Measurements from ENCODE around the gene PPP2R2D.
"Not testable (repeated sequence)": the region's sequence is repeated elsewhere in the genome, so short reads cannot be mapped to it uniquely, and the experiment has no call there.

The PPP2R2D gene

DNA sequence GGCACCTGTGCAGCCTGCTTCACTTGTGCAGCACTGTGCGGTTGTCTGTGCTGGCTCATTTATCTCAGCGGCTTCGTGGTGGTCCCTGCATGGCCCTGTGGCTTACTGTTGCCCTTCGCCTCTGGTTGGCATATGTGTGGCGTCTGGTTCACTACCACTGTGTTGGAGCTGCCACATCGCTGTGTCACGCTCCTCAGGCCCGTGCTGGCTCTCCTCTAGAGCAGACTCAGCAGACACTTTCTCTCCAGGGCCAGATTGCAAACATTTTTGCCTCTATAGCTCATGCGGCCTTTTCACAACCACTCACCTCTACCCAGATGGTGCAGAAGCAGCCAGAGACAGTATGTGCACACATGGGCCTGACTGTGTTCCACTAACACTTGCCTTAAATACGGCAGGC is 37.9 kb downstream of the PPP2R2D start:
- Histone ChIP-seq H3K4me3 (no peak overlapping the region), H3K27ac (no peak overlapping the region)

DNA sequence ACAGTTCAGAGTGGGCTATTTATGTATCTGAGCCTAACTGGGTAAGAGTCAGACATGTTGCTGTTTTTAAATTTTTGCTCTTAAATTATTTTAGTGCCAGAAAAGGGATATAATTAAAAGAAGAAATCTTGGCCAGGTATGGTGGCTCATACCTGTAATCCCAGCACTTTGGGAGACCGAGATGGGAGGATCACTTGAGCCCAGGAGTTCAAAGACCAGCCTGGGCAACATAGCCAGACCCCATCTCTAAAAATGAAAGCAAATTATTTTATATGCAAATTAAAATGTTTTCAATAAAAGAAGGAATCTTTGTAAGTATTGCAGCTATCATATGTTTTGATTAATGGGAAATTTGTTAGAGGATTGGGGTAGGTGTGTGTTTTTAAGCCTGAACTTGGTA is 41.6 kb downstream of the PPP2R2D start:
- Histone ChIP-seq H3K27ac (no peak overlapping the region), H3K4me3 (no peak overlapping the region)

DNA sequence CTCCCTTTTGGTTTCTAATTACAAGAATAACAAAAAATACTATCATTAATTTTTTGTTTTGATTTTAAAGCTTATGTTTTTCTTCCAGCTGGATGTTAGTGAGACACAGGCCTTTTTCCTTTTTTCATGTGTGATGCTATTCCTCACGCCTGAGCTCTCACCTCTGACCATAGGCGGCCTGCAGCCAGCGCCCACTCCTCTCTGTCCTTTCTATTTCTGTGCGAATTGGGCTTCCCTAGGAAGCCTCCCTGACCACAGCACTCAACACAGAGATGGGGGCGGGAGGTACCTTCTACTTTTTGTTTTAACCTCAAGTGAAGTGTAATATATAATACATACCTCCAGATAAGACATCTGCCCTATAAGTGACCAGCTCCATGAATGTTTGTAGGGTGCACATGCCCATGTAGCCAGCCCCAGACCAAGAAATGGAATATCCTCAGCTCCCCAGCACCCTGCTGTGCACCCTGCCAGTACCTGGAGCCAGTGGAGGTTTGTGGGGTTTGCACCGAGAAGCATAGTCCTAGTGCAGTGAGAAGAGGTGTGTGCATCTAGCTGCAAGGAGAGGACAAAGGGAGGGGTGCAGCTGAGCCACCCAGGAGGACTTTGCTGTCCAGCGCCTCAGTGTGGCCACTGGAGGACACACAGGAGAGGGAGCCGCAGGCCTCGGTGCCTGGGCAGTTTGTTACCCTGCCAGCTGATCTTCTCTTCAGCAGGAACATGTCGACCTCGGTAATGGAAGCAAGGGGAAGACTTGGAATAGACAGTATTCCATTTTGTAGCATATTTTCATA is 42.4 kb downstream of the PPP2R2D start:
- H3K4me3 ChIP-seq: no peak overlapping the region
- no peak overlapping the region for H3K27ac ChIP-seq

DNA sequence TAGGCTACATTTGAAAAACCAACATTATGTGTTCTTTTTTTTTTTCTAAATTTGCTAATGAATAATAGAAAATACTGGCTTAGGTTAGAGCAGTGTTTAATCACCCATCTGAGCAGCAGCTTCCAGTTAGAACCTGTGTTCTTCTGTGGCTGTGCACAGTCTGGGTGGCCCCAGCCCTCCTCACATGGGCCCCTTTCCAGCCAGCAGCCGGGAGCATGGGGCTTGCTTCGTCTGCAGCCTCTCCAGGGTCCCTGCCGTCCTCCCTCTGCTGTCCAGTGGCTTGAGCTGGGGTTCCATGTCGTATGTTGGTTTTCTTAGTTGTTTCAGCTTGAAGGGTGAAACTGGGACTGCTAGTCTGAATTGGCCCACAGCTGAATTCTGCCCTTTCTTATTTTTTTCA is 43.6 kb downstream of the PPP2R2D start:
- Histone ChIP-seq H3K27ac (no peak overlapping the region), H3K4me3 (no peak overlapping the region)

DNA sequence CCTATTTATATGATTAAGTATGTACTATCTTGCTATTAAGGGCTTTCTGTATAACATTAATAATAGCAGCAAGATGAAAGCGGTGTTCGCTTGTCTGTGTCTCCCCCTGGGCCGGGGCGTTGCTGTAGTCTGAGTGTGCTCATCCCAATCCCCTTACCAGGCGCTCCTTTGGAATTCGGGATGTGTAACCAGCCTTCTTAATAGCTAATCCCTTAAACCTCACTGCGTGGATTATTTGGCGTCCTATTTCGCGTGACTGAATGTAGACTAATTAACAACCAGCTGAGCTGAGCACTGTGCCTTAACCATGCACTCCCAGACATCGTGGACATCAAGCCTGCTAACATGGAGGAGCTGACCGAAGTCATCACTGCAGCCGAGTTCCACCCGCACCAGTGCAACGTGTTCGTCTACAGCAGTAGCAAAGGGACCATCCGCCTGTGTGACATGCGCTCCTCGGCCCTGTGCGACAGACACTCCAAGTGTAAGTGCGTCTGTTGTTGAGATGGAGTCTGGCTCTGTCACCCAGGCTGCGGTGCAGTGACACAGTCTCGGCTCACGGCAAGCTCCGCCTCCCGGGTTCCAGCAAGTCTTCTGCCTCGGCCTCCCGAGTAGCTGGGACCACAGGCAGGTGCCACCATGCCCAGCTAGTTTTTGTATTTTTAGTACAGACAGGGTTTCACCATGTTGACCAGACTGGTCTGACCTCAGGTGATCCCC is 44.3 kb downstream of the PPP2R2D start:
- H3K4me3 ChIP-seq: no peak overlapping the region
- H3K27ac ChIP-seq: no peak overlapping the region

DNA sequence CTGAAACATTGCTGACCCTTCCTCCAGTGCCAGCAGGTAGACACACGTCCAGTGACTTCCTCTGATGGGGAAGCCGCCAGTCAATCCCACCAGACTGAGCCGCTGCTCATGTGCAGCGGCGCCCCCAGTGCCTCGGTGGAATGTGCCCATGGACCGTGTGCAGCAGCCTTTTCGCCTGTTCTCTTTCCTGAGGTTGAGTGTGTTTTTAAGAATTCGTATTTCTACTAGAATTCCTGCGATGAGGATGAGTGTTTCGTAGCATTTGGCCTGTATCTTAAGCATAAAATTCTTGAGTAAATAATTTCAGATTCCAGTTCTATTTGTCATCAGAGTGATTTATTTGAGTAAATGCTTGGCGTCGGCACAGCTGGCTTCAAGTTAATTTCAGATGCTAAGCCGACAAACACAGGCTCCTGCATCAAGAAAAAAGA is 45.5 kb downstream of the PPP2R2D start:
- H3K4me3 ChIP-seq: no peak overlapping the region
- H3K27ac ChIP-seq: no peak overlapping the region

DNA sequence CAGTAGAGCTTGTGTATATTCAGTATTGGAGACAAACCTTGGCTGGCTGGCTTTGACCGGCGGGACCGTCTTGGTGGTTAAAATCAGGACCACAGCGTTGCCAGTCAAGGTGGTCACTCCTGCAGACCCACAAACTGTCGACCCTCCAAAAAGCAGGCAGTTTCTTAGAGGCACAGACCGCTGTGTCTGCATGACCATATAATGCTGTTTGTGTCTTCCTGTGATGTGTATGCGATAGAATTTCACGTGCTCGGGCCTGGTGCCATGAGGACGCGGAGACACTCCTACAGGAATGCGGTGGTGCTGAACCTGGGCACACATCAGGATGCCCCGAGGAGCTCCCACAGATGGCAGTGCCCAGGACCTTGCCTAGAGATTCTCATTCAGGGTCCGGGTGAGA is 46.1 kb downstream of the PPP2R2D start:
- no peak overlapping the region for H3K27ac ChIP-seq

DNA sequence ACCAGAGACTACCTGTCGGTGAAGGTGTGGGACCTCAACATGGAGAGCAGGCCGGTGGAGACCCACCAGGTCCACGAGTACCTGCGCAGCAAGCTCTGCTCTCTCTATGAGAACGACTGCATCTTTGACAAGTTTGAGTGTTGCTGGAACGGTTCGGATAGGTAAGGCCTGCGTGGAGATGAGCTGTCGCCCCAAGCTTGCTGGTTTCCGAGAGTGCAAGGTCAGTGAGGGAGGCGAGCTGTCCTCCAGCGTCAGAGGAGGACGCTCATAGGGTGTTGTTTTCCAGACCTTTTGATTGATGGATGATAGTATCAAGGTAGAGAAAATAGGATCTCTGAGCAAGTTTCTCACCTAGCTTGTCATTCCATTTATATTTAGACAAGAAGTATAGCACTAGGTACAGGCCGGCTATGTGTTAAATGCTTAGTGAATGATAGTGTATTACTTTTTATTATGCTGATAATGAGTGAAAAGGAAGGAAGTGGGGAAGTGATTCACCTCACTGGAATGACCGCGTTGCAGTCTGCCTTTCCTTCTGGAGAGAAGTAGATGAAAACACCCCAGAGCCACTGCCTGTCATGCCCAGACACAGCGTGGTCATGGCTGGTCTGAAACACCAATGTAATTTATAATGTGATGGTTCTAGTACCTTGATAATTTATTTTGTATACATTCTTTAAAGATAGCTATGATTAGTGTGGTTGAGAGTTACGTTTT is 47.0 kb downstream of the PPP2R2D start:
- Histone ChIP-seq H3K4me3 (no peak overlapping the region), H3K27ac (no peak overlapping the region)

More for the DNA sequence above, 46.1 kb downstream of the PPP2R2D start:
- H3K4me3 ChIP-seq: no peak overlapping the region

DNA sequence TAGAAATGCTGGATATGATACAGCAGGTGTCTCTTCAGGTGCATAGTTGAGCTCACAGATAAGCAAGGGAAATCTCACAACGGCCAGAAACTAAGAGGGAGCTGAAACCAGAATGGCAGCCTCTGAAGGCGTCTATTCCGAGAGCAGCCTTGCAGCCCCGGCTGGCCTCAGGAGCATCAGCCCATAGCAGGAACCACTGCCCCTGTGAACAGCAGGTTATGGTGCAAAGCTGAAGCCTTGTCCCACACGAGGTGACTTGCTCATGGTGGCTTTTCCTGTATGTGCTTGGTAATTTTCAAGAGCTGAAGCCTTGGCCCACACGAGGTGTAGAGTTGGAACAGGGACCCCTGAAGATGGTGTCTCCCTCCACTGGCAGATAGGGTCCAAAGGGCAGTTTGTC is 47.7 kb downstream of the PPP2R2D start:
- no peak overlapping the region for H3K27ac ChIP-seq
- H3K4me3 ChIP-seq: no peak overlapping the region

DNA sequence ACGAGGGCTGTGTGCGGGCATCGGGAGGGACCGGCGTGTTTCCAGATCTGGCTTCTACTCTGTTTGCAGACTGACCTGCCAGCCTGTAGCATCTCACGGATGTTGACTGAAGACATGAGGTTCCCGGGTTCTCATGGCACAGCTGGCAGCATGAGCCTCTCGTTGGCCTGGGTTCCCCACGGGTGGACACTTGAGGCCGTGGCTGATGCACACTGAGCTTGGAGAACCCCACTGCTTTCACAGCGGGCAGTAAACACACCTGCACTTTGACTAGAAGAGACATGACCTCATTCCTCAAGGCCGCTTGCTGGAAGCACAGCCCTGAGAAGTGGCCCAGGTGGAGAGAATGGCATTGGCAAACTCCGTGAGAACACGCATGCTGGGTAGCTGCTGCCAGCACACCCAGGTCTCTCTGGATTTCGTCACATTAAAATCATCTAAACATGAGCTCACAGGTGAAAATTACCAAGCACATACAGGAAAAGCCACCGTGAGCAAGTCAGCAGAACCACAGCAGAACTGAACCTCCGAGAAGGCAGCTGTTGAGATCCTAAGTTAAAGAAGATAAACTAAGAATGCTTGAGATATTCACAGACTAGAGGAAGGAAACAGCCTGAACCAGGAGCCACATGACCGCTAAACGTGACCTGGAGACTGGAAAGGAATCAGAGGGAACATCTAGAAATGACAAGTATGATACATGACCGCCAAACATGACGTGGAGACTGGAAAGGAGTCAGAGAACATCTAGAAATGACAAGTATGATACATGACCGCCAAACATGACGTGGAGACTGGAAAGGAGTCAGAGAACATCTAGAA is 48.4 kb downstream of the PPP2R2D start:
- no peak overlapping the region for H3K4me3 ChIP-seq
- no peak overlapping the region for H3K27ac ChIP-seq

DNA sequence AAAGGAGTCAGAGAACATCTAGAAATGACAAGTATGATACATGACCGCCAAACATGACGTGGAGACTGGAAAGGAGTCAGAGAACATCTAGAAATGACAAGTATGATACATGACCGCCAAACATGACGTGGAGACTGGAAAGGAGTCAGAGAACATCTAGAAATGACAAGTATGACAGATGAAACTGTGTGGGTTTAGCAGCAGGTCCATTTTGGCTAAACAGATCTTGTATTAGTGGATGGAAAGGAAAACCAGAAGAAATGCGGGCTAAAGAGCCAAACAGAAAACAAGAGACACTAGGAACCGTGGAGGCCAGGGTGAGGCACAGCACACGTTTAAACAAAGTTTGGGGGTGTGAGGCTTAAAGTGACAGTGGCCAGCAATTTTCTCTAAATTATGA is 49.1 kb downstream of the PPP2R2D start:
- not testable (repeated sequence) for H3K4me3 ChIP-seq, H3K27ac ChIP-seq

DNA sequence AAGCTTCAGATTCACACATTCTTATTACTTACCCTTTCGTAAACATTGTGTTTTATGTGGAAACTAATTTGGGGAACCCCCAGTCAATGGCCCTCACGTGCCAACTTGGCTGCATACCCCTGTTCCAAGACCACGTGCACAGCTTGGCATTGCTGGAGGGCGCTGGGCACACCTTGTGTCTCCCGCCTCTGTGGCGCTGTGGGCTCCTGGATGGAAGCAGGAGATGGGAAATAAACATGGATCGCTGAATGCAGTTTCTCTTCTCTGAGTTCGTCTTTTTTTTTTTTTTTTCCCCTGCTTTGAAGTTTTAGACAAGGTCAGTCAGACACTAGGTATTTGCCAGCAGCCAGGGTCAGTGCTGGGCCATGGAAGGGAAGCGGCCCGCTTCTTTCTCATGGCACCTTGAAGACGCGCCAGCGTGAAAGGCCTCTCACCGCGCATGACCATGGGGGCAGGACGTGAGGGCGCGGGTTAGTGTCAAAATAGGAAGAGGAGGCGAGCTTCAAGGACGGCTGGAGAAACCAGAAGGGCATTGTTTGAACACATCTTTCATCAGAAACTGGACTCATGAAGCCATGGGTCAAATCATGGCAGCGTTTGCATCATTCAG is 53.7 kb downstream of the PPP2R2D start:
- Histone ChIP-seq H3K4me3 (no peak overlapping the region), H3K27ac (no peak overlapping the region)

DNA sequence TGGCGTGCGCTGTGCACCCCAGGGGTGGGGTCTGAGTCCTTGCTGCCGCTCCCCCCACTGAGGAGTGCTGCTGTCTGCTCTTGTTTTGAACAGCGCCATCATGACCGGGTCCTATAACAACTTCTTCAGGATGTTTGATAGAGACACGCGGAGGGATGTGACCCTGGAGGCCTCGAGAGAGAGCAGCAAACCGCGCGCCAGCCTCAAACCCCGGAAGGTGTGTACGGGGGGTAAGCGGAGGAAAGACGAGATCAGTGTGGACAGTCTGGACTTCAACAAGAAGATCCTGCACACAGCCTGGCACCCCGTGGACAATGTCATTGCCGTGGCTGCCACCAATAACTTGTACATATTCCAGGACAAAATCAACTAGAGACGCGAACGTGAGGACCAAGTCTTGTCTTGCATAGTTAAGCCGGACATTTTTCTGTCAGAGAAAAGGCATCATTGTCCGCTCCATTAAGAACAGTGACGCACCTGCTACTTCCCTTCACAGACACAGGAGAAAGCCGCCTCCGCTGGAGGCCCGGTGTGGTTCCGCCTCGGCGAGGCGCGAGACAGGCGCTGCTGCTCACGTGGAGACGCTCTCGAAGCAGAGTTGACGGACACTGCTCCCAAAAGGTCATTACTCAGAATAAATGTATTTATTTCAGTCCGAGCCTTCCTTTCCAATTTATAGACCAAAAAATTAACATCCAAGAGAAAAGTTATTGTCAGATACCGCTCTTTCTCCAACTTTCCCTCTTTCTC is 55.0 kb downstream of the PPP2R2D start:
- H3K4me3 ChIP-seq: no peak overlapping the region
- H3K27ac ChIP-seq: no peak overlapping the region

DNA sequence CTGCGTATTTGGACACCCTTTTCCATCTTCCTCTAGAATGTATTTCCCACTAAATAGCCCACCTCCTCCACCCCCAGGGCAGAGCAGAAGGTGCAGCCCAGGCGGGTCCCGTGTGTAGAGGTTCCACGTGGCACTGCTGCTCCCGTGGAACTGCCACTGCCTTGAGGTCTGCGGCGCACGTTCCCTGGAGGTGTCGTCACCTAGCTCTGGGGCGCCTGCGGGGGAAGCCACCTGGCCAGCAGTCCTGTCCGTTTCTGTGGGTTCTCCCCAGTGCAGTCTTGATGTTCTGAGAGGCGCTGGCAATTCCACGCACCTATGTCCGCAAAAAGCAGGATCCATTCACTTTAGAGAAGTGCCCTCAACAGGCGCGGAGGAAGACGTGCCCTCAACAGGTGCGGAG is 59.0 kb downstream of the PPP2R2D start:
- Histone ChIP-seq H3K27ac (no peak overlapping the region), H3K4me3 (no peak overlapping the region)

DNA sequence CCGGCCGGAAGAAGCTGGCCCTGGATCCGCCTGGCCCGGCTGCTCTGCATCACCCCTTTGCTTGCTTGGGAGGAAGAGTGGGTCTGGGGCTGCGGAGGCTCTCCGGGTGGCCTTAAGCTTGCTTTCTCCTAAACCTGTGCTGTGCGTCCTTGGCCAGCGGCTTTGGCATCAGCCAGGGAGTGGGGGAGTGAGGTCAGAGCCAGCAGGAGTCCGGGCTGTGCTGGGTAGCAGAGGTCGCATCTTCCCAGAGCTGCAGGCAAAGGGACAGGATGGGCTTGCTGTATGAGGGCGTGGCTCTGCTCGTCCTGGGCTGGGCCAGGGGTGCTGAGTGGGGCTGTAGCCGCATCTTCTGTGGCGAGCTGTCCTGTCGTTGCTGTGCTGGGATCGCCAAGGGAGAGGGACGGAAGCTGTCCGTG is 59.8 kb downstream of the PPP2R2D start:
- Histone ChIP-seq H3K27ac (no peak overlapping the region), H3K4me3 (no peak overlapping the region)

DNA sequence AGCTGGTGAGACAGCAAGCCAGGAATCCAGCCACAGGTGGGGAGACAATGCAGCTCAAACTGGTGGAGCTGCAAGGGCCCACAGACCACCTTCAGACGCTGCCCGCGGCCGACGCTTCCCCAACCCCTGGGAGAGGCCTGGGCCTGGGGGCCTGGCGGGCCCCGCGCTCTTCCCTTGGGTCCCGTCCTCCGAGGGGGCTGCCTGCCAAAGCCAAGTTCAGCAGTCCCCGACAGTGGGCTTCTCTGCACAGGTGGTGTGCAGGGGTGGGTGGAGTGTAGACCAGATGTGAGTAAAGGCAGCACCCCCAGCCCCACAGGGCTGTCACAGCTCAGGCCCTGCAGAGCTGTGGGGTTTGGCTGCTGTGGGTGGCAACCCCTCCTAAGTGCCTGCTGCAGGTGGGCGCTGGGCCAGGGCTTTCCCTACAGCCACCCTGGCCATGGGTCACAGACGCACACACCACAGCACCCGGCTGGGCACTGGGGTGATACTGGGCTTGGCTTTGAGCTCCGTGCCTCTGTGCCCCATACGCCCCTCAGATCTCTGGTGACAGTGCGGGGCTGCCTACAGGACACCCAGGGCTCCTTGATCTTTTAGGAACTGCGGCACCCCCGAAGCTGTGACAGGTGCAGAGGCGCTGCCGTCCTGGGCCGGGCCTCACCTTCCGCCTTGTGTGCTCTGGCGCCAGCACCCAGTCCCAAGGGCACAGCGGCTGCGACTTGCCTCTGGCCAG is 60.4 kb downstream of the PPP2R2D start:
- Histone ChIP-seq H3K4me3 (no peak overlapping the region), H3K27ac (peak overlapping the region in 1 of 21 experiments; percentile 41)

DNA sequence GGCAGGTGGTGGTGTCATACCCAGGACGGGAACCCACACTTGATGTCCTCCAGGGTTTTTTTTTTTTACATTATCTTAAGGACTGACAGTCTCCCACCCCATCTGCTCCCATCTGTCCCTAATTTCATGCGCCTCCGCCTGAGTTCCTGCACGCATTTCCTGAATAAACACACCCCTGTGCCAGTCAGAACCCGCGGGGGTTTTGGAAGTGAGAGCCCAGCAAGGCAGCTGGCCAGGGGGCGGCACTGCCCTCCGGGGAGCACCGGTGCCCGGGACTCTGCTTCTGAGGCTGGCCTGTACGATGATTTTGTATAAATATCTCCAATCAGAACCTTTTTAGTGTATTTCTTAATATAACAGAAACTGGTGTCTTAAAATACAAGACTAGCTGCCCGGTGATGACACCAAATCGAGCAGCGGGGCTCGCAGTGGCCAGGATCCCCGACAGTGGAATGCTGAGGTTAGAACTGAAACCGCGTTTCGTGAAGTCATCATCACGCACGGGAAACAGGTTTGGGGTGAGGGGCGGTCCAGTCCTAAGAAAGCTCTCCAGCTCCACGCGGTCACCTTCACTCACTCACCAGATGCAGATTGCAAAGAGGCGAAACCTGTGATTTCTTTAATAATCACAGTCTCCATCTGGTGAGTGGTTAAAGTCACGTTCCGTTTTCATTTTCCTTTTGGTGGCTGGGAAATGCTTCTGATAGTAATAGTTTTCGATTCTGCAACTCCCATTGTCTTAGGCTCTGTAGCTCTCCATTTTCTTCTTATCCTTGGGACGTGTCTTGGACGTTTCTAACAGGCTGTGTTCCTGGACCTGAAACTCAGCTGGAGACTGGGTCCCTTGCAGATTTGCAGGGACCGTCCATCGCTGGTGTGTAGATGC is 61.2 kb downstream of the PPP2R2D start:
- peak overlapping the region in 2 of 21 experiments; percentile 32 to 41 for H3K27ac ChIP-seq
- peak overlapping the region in 2 of 7 experiments; percentile 8 to 24 for H3K4me3 ChIP-seq

All from skin epidermis (tissue), 12 donors.